HEK293 (cell line): ENCODE results near the gene SKAP1.

Experiments used
- BCL11B ChIP-seq: fragments of 450-650 bp; formaldehyde crosslinking; IDR thresholded peaks from 2 replicates; pipeline ENCODE4 v1.5.1; 2016; ENCODE audit warnings: low read depth, missing biosample characterization, missing genetic modification characterization
- GFI1B ChIP-seq: fragments of 450-650 bp; formaldehyde crosslinking; IDR thresholded peaks from 2 replicates; pipeline ENCODE4 v1.5.1; 2016; ENCODE audit warnings: missing biosample characterization, missing genetic modification characterization
- GLI2 ChIP-seq: fragments of 450-650 bp; formaldehyde crosslinking; IDR thresholded peaks from 2 replicates; pipeline ENCODE4; 2017; ENCODE audit warnings: missing biosample characterization, missing genetic modification characterization, low read depth, borderline replicate concordance
- GLI4 ChIP-seq: fragments of 450-650 bp; formaldehyde crosslinking; IDR thresholded peaks from 2 replicates; pipeline ENCODE4 v1.5.1; 2016; ENCODE audit warnings: missing biosample characterization, missing genetic modification characterization
- HOXD13 ChIP-seq: sonication (generic); formaldehyde crosslinking; IDR thresholded peaks from 2 replicates; pipeline ENCODE4 v1.8.0; 2022; ENCODE audit warnings: missing genetic modification reagents, borderline replicate concordance
- KLF10 ChIP-seq: fragments of 450-650 bp; IDR thresholded peaks from 2 replicates; pipeline ENCODE4 v1.5.1; 2018; ENCODE audit warnings: missing biosample characterization, mild to moderate bottlenecking, missing genetic modification characterization
- MZF1 ChIP-seq: fragments of 450-650 bp; formaldehyde crosslinking; IDR thresholded peaks from 2 replicates; pipeline ENCODE4 v1.5.1; 2017; ENCODE audit warnings: missing biosample characterization, missing genetic modification characterization, borderline replicate concordance
- OSR2 ChIP-seq: fragments of 450-650 bp; formaldehyde crosslinking; IDR thresholded peaks from 2 replicates; pipeline ENCODE4 v1.5.1; 2016; ENCODE audit warnings: missing biosample characterization, missing genetic modification characterization
- TRIM28 ChIP-seq: IDR thresholded peaks from 2 replicates; pipeline ENCODE4 v1.6.1; 2011; ENCODE audit warnings: low read length, control low read depth, borderline replicate concordance
- WT1 ChIP-seq: fragments of 450-650 bp; formaldehyde crosslinking; IDR thresholded peaks from 2 replicates; pipeline ENCODE4 v1.5.1; 2016; ENCODE audit warnings: missing biosample characterization, missing genetic modification characterization
- YY1 ChIP-seq: fragments of 450-650 bp; formaldehyde crosslinking; IDR thresholded peaks from 2 replicates; pipeline ENCODE4 v1.5.1; 2018; ENCODE audit warnings: missing biosample characterization, missing genetic modification characterization
- ZBTB1 ChIP-seq: fragments of 450-650 bp; formaldehyde crosslinking; IDR thresholded peaks from 2 replicates; pipeline ENCODE4 v1.5.1; 2016; ENCODE audit warnings: missing biosample characterization, missing genetic modification characterization
- ZIC2 ChIP-seq: fragments of 450-650 bp; formaldehyde crosslinking; IDR thresholded peaks from 2 replicates; pipeline ENCODE4 v1.5.1; 2016; ENCODE audit warnings: missing biosample characterization, missing genetic modification characterization
- ZNF174 ChIP-seq: fragments of 450-650 bp; formaldehyde crosslinking; IDR thresholded peaks from 2 replicates; pipeline ENCODE4 v1.5.0; 2017; ENCODE audit warnings: missing biosample characterization, mild to moderate bottlenecking, missing genetic modification characterization
- ZNF311 ChIP-seq: fragments of 450-650 bp; formaldehyde crosslinking; IDR thresholded peaks from 2 replicates; pipeline ENCODE4 v1.5.1; 2017; ENCODE audit warnings: missing biosample characterization, missing genetic modification characterization, borderline replicate concordance
- ZNF335 ChIP-seq: fragments of 450-650 bp; formaldehyde crosslinking; conservative IDR thresholded peaks from 2 replicates; pipeline ENCODE4 v1.5.1; 2016; ENCODE audit warnings: missing biosample characterization, missing genetic modification characterization
- ZNF394 ChIP-seq: fragments of 450-650 bp; formaldehyde crosslinking; IDR thresholded peaks from 2 replicates; pipeline ENCODE4 v1.5.1; 2016; ENCODE audit warnings: missing biosample characterization, missing genetic modification characterization, mild to moderate bottlenecking, moderate library complexity, borderline replicate concordance
- ZNF626 ChIP-seq: fragments of 450-650 bp; sonication (Bioruptor Pico); formaldehyde crosslinking; IDR thresholded peaks from 2 replicates; pipeline ENCODE4 v1.5.1; 2018; ENCODE audit warnings: missing biosample characterization, missing genetic modification characterization, inconsistent platforms
- ZNF747 ChIP-seq: fragments of 450-650 bp; formaldehyde crosslinking; IDR thresholded peaks from 2 replicates; pipeline ENCODE4 v1.5.1; 2016; ENCODE audit warnings: missing biosample characterization, missing genetic modification characterization
- ZNF785 ChIP-seq: fragments of 450-650 bp; formaldehyde crosslinking; IDR thresholded peaks from 2 replicates; pipeline ENCODE4 v1.5.1; 2016; ENCODE audit warnings: missing biosample characterization, missing genetic modification characterization
- ZNF837 ChIP-seq: fragments of 450-650 bp; formaldehyde crosslinking; IDR thresholded peaks from 2 replicates; pipeline ENCODE4 v1.5.1; 2016; ENCODE audit warnings: missing biosample characterization, missing genetic modification characterization
- ZNF843 ChIP-seq: fragments of 450-650 bp; formaldehyde crosslinking; IDR thresholded peaks from 2 replicates; pipeline ENCODE4 v1.5.1; 2016; ENCODE audit warnings: missing biosample characterization, missing genetic modification characterization
- TF ChIP-seq, protein P1 (sequence below): fragments of 450-650 bp; formaldehyde crosslinking; IDR thresholded peaks from 2 replicates; pipeline ENCODE4 v1.5.1; 2017; ENCODE audit warnings: missing biosample characterization, missing genetic modification characterization
- TF ChIP-seq, protein P2 (sequence below): fragments of 450-650 bp; IDR thresholded peaks from 2 replicates; pipeline ENCODE4 v1.5.1; 2018; ENCODE audit warnings: missing biosample characterization, mild to moderate bottlenecking, missing genetic modification characterization
- TF ChIP-seq, protein P3 (sequence below): fragments of 450-650 bp; formaldehyde crosslinking; IDR thresholded peaks from 2 replicates; pipeline ENCODE4 v1.5.1; 2017; ENCODE audit warnings: missing biosample characterization, missing genetic modification characterization
- TF ChIP-seq, protein P4 (sequence below): fragments of 450-650 bp; formaldehyde crosslinking; IDR thresholded peaks from 2 replicates; pipeline ENCODE4; 2016; ENCODE audit warnings: missing biosample characterization, missing genetic modification characterization
- TF ChIP-seq, protein P5 (sequence below): fragments of 450-650 bp; formaldehyde crosslinking; IDR thresholded peaks from 2 replicates; pipeline ENCODE4 v1.5.1; 2016; ENCODE audit warnings: missing biosample characterization, missing genetic modification characterization
- TF ChIP-seq, protein P6 (sequence below): fragments of 450-650 bp; formaldehyde crosslinking; conservative IDR thresholded peaks from 2 replicates; pipeline ENCODE4 v1.5.1; 2016; ENCODE audit warnings: low read depth, missing biosample characterization, missing genetic modification characterization

The SKAP1 gene

DNA sequence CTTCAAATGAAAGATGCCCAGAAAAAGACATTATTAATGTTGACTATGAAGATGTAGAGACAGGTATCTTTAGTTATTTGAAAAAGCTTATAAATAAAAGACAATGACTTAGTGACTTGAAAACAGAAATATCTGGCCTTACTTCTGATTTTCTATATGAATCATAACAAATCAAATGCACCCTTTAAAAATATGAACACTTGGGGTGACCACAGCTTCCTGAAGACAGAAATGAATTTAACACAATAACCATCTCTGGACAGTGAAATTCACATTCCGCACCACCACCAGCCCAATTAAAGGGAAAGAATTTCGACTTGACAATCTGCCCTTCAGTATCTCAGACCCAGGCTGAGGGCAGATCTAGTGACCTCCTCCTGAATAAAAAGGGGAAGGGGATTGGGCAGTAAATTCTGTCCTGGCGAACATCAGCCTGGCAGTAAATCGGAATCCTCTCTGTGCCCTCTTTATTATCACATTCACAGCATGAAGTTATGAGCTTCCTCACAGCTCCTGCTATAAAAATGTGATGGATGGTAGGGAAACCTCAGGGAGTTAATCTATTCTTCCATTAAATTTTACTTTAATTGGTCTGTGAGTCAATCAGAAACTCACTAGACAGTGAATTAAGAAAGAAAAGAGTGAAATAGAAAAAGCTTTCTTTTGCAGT lies 190.9 kb downstream of the SKAP1 start (continued):
- no peak for TF ChIP-seq ZNF626 (tag by site-specific recombination)
- TF ChIP-seq ZNF785, result no peak
- TF ChIP-seq, protein P1, sequence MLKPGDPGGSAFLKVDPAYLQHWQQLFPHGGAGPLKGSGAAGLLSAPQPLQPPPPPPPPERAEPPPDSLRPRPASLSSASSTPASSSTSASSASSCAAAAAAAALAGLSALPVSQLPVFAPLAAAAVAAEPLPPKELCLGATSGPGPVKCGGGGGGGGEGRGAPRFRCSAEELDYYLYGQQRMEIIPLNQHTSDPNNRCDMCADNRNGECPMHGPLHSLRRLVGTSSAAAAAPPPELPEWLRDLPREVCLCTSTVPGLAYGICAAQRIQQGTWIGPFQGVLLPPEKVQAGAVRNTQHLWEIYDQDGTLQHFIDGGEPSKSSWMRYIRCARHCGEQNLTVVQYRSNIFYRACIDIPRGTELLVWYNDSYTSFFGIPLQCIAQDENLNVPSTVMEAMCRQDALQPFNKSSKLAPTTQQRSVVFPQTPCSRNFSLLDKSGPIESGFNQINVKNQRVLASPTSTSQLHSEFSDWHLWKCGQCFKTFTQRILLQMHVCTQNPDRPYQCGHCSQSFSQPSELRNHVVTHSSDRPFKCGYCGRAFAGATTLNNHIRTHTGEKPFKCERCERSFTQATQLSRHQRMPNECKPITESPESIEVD (tag by site-specific recombination), result peak; percentile 98
- peak; percentile 95 for TF ChIP-seq OSR2 (tag by site-specific recombination)
- peak; percentile 93 for TF ChIP-seq ZNF843 (tag by site-specific recombination)
- TF ChIP-seq, protein P2, sequence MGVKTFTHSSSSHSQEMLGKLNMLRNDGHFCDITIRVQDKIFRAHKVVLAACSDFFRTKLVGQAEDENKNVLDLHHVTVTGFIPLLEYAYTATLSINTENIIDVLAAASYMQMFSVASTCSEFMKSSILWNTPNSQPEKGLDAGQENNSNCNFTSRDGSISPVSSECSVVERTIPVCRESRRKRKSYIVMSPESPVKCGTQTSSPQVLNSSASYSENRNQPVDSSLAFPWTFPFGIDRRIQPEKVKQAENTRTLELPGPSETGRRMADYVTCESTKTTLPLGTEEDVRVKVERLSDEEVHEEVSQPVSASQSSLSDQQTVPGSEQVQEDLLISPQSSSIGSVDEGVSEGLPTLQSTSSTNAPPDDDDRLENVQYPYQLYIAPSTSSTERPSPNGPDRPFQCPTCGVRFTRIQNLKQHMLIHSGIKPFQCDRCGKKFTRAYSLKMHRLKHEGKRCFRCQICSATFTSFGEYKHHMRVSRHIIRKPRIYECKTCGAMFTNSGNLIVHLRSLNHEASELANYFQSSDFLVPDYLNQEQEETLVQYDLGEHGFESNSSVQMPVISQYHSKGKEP (tag by site-specific recombination), result 0 out of 2 replicates have a peak, but pooled peaks have one; percentile 34
- no peak for TF ChIP-seq ZNF311
- no peak for TF ChIP-seq ZNF837
- peak; percentile 32; the same call in 1 of the 2 replicates for TF ChIP-seq YY1 (tag by site-specific recombination)
- TF ChIP-seq GLI4 (tag by site-specific recombination), result no peak
- TF ChIP-seq ZNF747 (tag by site-specific recombination), result no peak
- peak; percentile 91 for TF ChIP-seq ZIC2 (tag by site-specific recombination)
- no peak for TF ChIP-seq ZNF174
- peak; percentile 54; the same call in 1 of the 2 replicates for TF ChIP-seq GFI1B (tag by site-specific recombination)
- TF ChIP-seq, protein P3, sequence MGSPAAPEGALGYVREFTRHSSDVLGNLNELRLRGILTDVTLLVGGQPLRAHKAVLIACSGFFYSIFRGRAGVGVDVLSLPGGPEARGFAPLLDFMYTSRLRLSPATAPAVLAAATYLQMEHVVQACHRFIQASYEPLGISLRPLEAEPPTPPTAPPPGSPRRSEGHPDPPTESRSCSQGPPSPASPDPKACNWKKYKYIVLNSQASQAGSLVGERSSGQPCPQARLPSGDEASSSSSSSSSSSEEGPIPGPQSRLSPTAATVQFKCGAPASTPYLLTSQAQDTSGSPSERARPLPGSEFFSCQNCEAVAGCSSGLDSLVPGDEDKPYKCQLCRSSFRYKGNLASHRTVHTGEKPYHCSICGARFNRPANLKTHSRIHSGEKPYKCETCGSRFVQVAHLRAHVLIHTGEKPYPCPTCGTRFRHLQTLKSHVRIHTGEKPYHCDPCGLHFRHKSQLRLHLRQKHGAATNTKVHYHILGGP (tag by site-specific recombination), result no peak
- TF ChIP-seq ZBTB1 (tag by site-specific recombination), result no peak
- peak; percentile 78 for TF ChIP-seq WT1 (tag by site-specific recombination)
- TF ChIP-seq, protein P4, sequence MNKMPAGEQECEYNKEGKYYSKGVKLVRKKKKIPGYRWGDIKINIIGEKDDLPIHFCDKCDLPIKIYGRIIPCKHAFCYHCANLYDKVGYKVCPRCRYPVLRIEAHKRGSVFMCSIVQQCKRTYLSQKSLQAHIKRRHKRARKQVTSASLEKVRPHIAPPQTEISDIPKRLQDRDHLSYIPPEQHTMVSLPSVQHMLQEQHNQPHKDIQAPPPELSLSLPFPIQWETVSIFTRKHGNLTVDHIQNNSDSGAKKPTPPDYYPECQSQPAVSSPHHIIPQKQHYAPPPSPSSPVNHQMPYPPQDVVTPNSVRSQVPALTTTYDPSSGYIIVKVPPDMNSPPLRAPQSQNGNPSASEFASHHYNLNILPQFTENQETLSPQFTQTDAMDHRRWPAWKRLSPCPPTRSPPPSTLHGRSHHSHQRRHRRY (tag by site-specific recombination), result peak; percentile 20; the same call in 1 of the 2 replicates
- TF ChIP-seq GLI2 (tag by site-specific recombination), result peak; percentile 79; the same call in 1 of the 2 replicates
- no peak for TF ChIP-seq ZNF394 (tag by site-specific recombination)
- TF ChIP-seq, protein P5, sequence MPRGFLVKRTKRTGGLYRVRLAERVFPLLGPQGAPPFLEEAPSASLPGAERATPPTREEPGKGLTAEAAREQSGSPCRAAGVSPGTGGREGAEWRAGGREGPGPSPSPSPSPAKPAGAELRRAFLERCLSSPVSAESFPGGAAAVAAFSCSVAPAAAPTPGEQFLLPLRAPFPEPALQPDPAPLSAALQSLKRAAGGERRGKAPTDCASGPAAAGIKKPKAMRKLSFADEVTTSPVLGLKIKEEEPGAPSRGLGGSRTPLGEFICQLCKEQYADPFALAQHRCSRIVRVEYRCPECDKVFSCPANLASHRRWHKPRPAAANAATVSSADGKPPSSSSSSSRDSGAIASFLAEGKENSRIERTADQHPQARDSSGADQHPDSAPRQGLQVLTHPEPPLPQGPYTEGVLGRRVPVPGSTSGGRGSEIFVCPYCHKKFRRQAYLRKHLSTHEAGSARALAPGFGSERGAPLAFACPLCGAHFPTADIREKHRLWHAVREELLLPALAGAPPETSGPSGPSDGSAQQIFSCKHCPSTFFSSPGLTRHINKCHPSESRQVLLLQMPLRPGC (tag by site-specific recombination), result 0 out of 2 replicates have a peak, but pooled peaks have one; percentile 54
- TF ChIP-seq, protein P6, sequence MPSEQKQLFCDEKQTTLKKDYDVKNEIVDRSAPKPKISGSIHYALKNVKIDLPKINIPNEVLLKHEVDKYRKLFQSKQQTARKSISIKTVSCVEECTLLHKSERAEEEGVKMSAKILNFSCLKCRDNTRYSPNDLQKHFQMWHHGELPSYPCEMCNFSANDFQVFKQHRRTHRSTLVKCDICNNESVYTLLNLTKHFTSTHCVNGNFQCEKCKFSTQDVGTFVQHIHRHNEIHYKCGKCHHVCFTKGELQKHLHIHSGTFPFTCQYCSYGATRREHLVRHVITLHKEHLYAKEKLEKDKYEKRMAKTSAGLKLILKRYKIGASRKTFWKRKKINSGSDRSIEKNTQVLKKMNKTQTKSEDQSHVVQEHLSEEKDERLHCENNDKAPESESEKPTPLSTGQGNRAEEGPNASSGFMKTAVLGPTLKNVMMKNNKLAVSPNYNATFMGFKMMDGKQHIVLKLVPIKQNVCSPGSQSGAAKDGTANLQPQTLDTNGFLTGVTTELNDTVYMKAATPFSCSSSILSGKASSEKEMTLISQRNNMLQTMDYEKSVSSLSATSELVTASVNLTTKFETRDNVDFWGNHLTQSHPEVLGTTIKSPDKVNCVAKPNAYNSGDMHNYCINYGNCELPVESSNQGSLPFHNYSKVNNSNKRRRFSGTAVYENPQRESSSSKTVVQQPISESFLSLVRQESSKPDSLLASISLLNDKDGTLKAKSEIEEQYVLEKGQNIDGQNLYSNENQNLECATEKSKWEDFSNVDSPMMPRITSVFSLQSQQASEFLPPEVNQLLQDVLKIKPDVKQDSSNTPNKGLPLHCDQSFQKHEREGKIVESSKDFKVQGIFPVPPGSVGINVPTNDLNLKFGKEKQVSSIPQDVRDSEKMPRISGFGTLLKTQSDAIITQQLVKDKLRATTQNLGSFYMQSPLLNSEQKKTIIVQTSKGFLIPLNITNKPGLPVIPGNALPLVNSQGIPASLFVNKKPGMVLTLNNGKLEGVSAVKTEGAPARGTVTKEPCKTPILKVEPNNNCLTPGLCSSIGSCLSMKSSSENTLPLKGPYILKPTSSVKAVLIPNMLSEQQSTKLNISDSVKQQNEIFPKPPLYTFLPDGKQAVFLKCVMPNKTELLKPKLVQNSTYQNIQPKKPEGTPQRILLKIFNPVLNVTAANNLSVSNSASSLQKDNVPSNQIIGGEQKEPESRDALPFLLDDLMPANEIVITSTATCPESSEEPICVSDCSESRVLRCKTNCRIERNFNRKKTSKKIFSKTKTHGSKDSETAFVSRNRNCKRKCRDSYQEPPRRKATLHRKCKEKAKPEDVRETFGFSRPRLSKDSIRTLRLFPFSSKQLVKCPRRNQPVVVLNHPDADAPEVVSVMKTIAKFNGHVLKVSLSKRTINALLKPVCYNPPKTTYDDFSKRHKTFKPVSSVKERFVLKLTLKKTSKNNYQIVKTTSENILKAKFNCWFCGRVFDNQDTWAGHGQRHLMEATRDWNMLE (tag by site-specific recombination), result no peak
- peak; percentile 77 for TF ChIP-seq BCL11B (tag by site-specific recombination)
- TF ChIP-seq ZNF335 (tag by site-specific recombination), result peak; percentile 43
- TF ChIP-seq HOXD13, result peak; percentile 24; the same call in 1 of the 2 replicates
- TF ChIP-seq TRIM28, result no peak
- TF ChIP-seq KLF10 (tag by site-specific recombination), result peak; percentile 66; the same call in 1 of the 2 replicates
- peak; percentile 98 for TF ChIP-seq MZF1 (tag by site-specific recombination)
